Astrocyte (in vitro differentiated cells and primary cell): ENCODE results near the gene GABARAPL2. TPM values are rescaled to one million over a fixed set of nuclear protein-coding genes. Genes with fewer than 3 reads are reported as not detected.
A peak's percentile ranks its signal among the peaks of the same experiment; 100 is the strongest.

ENCODE experiments used
- DNase-seq: peaks from one replicate; pipeline ENCODE4 v3.0.0-alpha.2; 2010; ENCODE audit warnings: low read depth
- FAIRE-seq: peaks from 2 replicates; lab custom pipeline; 2011; peaks lifted over from hg19 to GRCh38; lab: Jason Lieb, UNC
- H2AFZ ChIP-seq: 2 replicates; pipeline ENCODE4 v1.6.0; 2012; ENCODE audit warnings: low read depth, low read length, inconsistent platforms
- H3K27ac ChIP-seq: 2 replicates; pipeline ENCODE4 v1.5.1; 2011; ENCODE audit warnings: low read depth, low read length, inconsistent platforms
- H3K27me3 ChIP-seq: 2 replicates; pipeline ENCODE4 v1.6.0; 2011; ENCODE audit warnings: low read length, inconsistent platforms; ENCODE audit not compliant: insufficient read depth
- H3K36me3 ChIP-seq: 2 replicates; pipeline ENCODE4 v1.5.1; 2011; ENCODE audit warnings: low read length, inconsistent platforms; ENCODE audit not compliant: insufficient read depth
- H3K4me1 ChIP-seq: 2 replicates; pipeline ENCODE4 v1.5.1; 2011; ENCODE audit warnings: low read length, inconsistent platforms; ENCODE audit not compliant: insufficient read depth
- H3K4me2 ChIP-seq: 2 replicates; pipeline ENCODE4 v1.6.0; 2012; ENCODE audit warnings: low read length, inconsistent platforms
- H3K4me3 ChIP-seq: 2 replicates; pipeline ENCODE4 v1.5.1; 2011; ENCODE audit warnings: low read depth, mild to moderate bottlenecking, low read length, inconsistent platforms; ENCODE audit not compliant: insufficient read depth
- H3K79me2 ChIP-seq: 2 replicates; pipeline ENCODE4 v1.6.0; 2012; ENCODE audit warnings: mild to moderate bottlenecking, low read length, inconsistent platforms; ENCODE audit not compliant: insufficient read depth
- H3K9ac ChIP-seq: 2 replicates; pipeline ENCODE4 v1.6.0; 2012; ENCODE audit warnings: mild to moderate bottlenecking, low read length, inconsistent platforms
- H3K9me3 ChIP-seq: 2 replicates; pipeline ENCODE4 v1.5.1; 2012; ENCODE audit warnings: low read depth, mild to moderate bottlenecking, low read length, inconsistent platforms; ENCODE audit not compliant: insufficient read depth
- H4K20me1 ChIP-seq: 2 replicates; pipeline ENCODE4 v1.6.0; 2012; ENCODE audit warnings: low read length, inconsistent platforms; ENCODE audit not compliant: insufficient read depth
- H3K27ac Mint-ChIP-seq: one replicate; pipeline ENCODE4 v1.8.0; 2021; ENCODE audit warnings: mild to moderate bottlenecking, mixed read lengths; ENCODE audit not compliant: unreplicated experiment
- H3K27me3 Mint-ChIP-seq: one replicate; pipeline ENCODE4 v1.8.0; 2021; ENCODE audit warnings: low read depth, mixed read lengths; ENCODE audit not compliant: unreplicated experiment
- H3K36me3 Mint-ChIP-seq: one replicate; pipeline ENCODE4 v1.8.0; 2021; ENCODE audit warnings: low read depth, mixed read lengths; ENCODE audit not compliant: unreplicated experiment
- H3K4me1 Mint-ChIP-seq: one replicate; pipeline ENCODE4 v1.8.0; 2021; ENCODE audit warnings: low read depth, mixed read lengths; ENCODE audit not compliant: unreplicated experiment
- H3K4me3 Mint-ChIP-seq: one replicate; pipeline ENCODE4 v1.8.0; 2021; ENCODE audit warnings: mild to moderate bottlenecking, moderate library complexity, mixed read lengths; ENCODE audit not compliant: unreplicated experiment
- H3K9me3 Mint-ChIP-seq: one replicate; pipeline ENCODE4 v1.8.0; 2021; ENCODE audit warnings: mild to moderate bottlenecking, mixed read lengths; ENCODE audit not compliant: unreplicated experiment
- EZH2 ChIP-seq: IDR thresholded peaks from 2 replicates; pipeline ENCODE4 v1.6.1; 2012; ENCODE audit warnings: mild to moderate bottlenecking, low read length, inconsistent platforms; ENCODE audit not compliant: insufficient read depth
- total RNA-seq: library from RNA; stranded (reverse); gene quantifications from 2 replicates; pipeline ENCODE4 v1.2.1, GENCODE V29; 2021
- TF ChIP-seq, protein P1 (sequence below): IDR thresholded peaks from 2 replicates; pipeline ENCODE4 v1.5.1; 2011; ENCODE audit warnings: low read depth, mild to moderate bottlenecking, inconsistent platforms, low read length, moderate library complexity; ENCODE audit not compliant: insufficient read depth

The GABARAPL2 gene
- total RNA-seq, 1 donor from 2014 or later = 108 TPM

DNA sequence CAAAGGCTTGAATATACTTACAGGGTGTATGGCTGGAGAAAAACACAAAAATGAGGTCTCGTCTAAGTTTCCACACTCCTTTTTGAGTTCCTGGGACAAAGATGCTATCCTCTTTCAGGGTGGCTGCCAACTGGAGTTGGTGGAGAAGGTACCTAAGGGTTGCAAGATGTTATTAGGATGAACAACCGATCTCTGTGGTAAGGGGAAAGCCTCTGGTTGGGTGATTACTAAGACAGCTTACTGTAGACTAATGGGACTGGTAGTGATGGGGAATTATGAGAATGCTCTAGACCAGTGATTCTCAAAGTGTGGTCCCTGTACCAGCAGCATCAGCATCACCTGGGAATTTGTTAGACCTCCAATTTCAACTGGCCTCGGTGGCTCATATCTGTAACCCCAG lies 50.9 kb downstream of the GABARAPL2 start:
- no peak for FAIRE-seq
- H3K36me3 ChIP-seq = peaks cover 39% of the 10 kb centered on the region

DNA sequence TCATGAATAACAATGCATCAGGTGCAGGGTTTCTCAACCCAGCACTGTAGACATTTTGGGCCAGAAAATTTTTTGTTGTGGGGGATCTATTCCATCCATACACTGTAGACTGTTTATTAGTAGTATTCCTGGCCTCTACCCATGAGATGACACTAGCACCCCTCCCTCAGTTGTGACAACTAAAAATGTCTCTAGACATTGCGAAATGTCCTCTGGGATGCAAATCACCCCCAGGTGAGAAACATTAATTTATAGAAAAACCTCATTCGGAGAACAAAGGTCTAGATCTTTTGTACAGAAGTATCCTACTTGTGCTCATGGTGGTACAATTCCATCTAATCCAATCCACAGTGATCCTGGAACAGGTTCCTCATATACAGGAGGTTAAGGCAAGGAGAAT lies 52.6 kb downstream of the GABARAPL2 start:
- Histone ChIP-seq H4K20me1 (no peaks in the 10 kb centered on the region), H3K4me1 (peaks cover 6% of the 10 kb centered on the region), H3K36me3 (peaks cover 29% of the 10 kb centered on the region), H3K4me2 (no peak overlapping the region), H3K9me3 (no peaks in the 10 kb centered on the region), H3K9ac (no peak overlapping the region), H3K27ac (no peak overlapping the region), H3K27me3 (no peaks in the 10 kb centered on the region), H2AFZ (no peak overlapping the region), H3K79me2 (peaks cover 12% of the 10 kb centered on the region), H3K4me3 (no peak overlapping the region)
- no peak for DNase-seq
- Mint-ChIP-seq H3K27ac (no peak overlapping the region), H3K9me3 (no peaks in the 10 kb centered on the region), H3K4me3 (no peak overlapping the region), H3K27me3 (no peaks in the 10 kb centered on the region), H3K36me3 (peaks cover 18% of the 10 kb centered on the region), H3K4me1 (peaks cover 11% of the 10 kb centered on the region)
- FAIRE-seq = no peak
- no peak for TF ChIP-seq EZH2
- TF ChIP-seq, protein P1, sequence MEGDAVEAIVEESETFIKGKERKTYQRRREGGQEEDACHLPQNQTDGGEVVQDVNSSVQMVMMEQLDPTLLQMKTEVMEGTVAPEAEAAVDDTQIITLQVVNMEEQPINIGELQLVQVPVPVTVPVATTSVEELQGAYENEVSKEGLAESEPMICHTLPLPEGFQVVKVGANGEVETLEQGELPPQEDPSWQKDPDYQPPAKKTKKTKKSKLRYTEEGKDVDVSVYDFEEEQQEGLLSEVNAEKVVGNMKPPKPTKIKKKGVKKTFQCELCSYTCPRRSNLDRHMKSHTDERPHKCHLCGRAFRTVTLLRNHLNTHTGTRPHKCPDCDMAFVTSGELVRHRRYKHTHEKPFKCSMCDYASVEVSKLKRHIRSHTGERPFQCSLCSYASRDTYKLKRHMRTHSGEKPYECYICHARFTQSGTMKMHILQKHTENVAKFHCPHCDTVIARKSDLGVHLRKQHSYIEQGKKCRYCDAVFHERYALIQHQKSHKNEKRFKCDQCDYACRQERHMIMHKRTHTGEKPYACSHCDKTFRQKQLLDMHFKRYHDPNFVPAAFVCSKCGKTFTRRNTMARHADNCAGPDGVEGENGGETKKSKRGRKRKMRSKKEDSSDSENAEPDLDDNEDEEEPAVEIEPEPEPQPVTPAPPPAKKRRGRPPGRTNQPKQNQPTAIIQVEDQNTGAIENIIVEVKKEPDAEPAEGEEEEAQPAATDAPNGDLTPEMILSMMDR = no peak

More for the DNA sequence above, 50.9 kb downstream of the GABARAPL2 start:
- Histone ChIP-seq H3K4me1 (peaks cover 2% of the 10 kb centered on the region), H3K9ac (no peak overlapping the region), H3K4me3 (no peak overlapping the region), H4K20me1 (no peaks in the 10 kb centered on the region), H3K9me3 (no peaks in the 10 kb centered on the region), H2AFZ (no peak overlapping the region), H3K27me3 (no peaks in the 10 kb centered on the region), H3K79me2 (peaks cover 7% of the 10 kb centered on the region), H3K4me2 (no peak overlapping the region), H3K27ac (no peak overlapping the region)
- Mint-ChIP-seq H3K4me1 (peaks cover 9% of the 10 kb centered on the region), H3K27me3 (no peaks in the 10 kb centered on the region), H3K27ac (no peak overlapping the region), H3K9me3 (no peaks in the 10 kb centered on the region), H3K36me3 (peaks cover 28% of the 10 kb centered on the region), H3K4me3 (no peak overlapping the region)
- TF ChIP-seq, protein P1 = no peak
- TF ChIP-seq EZH2 = no peak
- DNase-seq = no peak

DNA sequence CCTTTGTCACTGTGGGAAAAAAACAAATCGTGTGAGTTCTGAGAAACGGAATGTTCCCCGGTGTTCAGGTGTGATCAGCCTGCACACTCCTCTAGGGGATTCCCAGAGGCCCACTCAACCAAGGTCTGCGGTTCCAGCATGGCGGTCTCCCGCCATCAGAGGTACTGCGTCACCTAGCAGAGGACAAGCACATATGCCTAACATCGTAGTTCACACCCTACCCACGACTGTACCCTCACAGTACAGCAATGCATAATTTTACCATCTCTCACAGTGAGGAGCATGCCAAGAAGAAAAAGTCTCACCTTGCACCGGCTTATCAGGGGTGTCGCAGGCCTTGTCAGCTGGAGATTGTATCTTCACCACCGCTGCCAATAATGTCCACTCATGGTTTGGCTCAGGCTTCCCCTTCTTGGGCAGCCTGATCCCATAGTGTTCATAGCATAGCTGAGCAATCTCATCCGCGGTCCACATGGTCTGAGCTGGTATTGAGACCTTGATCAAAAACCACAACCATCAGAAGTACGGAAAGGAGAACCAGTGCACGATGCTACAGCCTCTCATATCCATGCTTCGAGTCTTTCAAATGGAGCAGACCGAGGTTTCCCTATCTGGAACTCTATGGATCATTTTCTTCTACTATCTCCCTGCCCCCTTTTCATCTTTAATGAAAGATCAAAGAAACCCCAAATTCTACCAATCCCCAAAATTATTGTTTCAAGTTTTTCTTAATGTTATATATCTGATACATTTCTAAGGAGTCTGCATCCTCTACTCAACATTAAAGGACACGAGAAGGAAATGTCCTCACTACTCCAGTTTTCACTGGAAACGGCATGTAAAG lies 54.4 kb downstream of the GABARAPL2 start:
- no peak for FAIRE-seq
- Mint-ChIP-seq H3K27ac (no peak overlapping the region), H3K4me3 (peak overlapping the region; percentile 34), H3K36me3 (peaks cover 16% of the 10 kb centered on the region), H3K9me3 (no peaks in the 10 kb centered on the region), H3K27me3 (no peaks in the 10 kb centered on the region), H3K4me1 (peaks cover 8% of the 10 kb centered on the region)
- H3K9me3 ChIP-seq = no peaks in the 10 kb centered on the region
- H4K20me1 ChIP-seq = no peaks in the 10 kb centered on the region
- peak overlapping the region; percentile 91 for H3K4me2 ChIP-seq
- H3K36me3 ChIP-seq = peaks cover 26% of the 10 kb centered on the region
- peaks cover 6% of the 10 kb centered on the region for H3K4me1 ChIP-seq
- no peak overlapping the region for H3K27ac ChIP-seq
- DNase-seq = no peak
- H2AFZ ChIP-seq = no peak overlapping the region
- TF ChIP-seq, protein P1 = no peak
- TF ChIP-seq EZH2 = no peak
- no peak overlapping the region for H3K9ac ChIP-seq
- no peaks in the 10 kb centered on the region for H3K27me3 ChIP-seq
- no peak overlapping the region for H3K4me3 ChIP-seq
- peaks cover 12% of the 10 kb centered on the region for H3K79me2 ChIP-seq
